MCF 10A (cell line): ENCODE results near the gene ARHGAP28. TPM values are rescaled to one million over a fixed set of nuclear protein-coding genes. Genes with fewer than 3 reads are reported as not detected.

Source experiments
- BruUV-seq: library from RNA; stranded (reverse); fragments of 400-500 nt; replicated peaks from 2 replicates; lab custom pipeline; 2021; lab: Mats Ljungman, UMichigan
- CTCF ChIA-PET: fragments of 300-600 bp; sonication (Branson Sonifier 250); formaldehyde crosslinking; extraction: SDS; loops from one replicate; lab custom pipeline; 2021; ENCODE audit warnings: antibody characterized with exemption, inconsistent platforms; lab: Yijun Ruan, JAX
- POLR2A ChIA-PET: fragments of 300-600, 350-650 bp; sonication (Branson Sonifier 250); formaldehyde crosslinking; extraction: SDS; loops from one replicate; lab custom pipeline; 2020; ENCODE audit warnings: antibody characterized with exemption, inconsistent platforms; lab: Yijun Ruan, JAX
- DNase-seq: peaks from one replicate; pipeline ENCODE4 v3.0.0-alpha.2; 2018; ENCODE audit not compliant: unreplicated experiment
- H3K27ac Mint-ChIP-seq: one replicate; pipeline ENCODE4 v1.8.0; 2022; ENCODE audit warnings: mild to moderate bottlenecking, low read depth, mixed read lengths; ENCODE audit not compliant: unreplicated experiment
- H3K27me3 Mint-ChIP-seq: one replicate; pipeline ENCODE4 v1.8.0; 2022; ENCODE audit warnings: mixed read lengths; ENCODE audit not compliant: insufficient read depth, unreplicated experiment
- H3K36me3 Mint-ChIP-seq: one replicate; pipeline ENCODE4 v1.8.0; 2022; ENCODE audit warnings: mild to moderate bottlenecking, moderate library complexity, mixed read lengths; ENCODE audit not compliant: insufficient read depth, unreplicated experiment
- H3K4me1 Mint-ChIP-seq: one replicate; pipeline ENCODE4 v1.8.0; 2022; ENCODE audit warnings: mixed read lengths; ENCODE audit not compliant: insufficient read depth, unreplicated experiment
- H3K4me3 Mint-ChIP-seq: one replicate; pipeline ENCODE4 v1.8.0; 2022; ENCODE audit warnings: mild to moderate bottlenecking, moderate library complexity, mixed read lengths; ENCODE audit not compliant: unreplicated experiment
- H3K9me3 Mint-ChIP-seq: one replicate; pipeline ENCODE4 v1.8.0; 2022; ENCODE audit warnings: mixed read lengths; ENCODE audit not compliant: unreplicated experiment
- CTCF ChIP-seq: fragments of 200-600 bp; IDR thresholded peaks from one replicate; pipeline ENCODE4 v1.8.0; 2022; ENCODE audit warnings: antibody characterized with exemption, mild to moderate bottlenecking; ENCODE audit not compliant: unreplicated experiment
- intact Hi-C: fragments of 100-400 bp; cut with micrococcal nuclease; formaldehyde crosslinking; loops from 2 replicates; pipeline ENCODE4 v1.14.1; 2022
- total RNA-seq: library from RNA; stranded (reverse); gene quantifications from 2 replicates; pipeline ENCODE4 v1.2.3, GENCODE V29; 2022

Gene ARHGAP28
- total RNA-seq, 1 experiment from 2014 or later: 3.0 TPM

- ChIA-PET POLR2A (no interaction called here), CTCF (interaction anchor here (0.6 kb wide), 1 partner anchor 10 kb away, joined by 3 read pairs; no protein-coding TSS in a partner anchor)
- no peak for DNase-seq
- no peak for TF ChIP-seq CTCF
- BruUV-seq: no TSS peak
- no peak overlapping the region for H3K4me3 Mint-ChIP-seq
- H3K36me3 Mint-ChIP-seq: no peaks in the 10 kb centered on the region
- peaks cover 22% of the 10 kb centered on the region for H3K4me1 Mint-ChIP-seq
- H3K27ac Mint-ChIP-seq: no peak overlapping the region
- intact Hi-C loops: loop anchor here (10.0 kb wide), 1 partner anchor 874 kb away; no protein-coding TSS in a partner anchor
- H3K27me3 Mint-ChIP-seq: no peaks in the 10 kb centered on the region
- no peaks in the 10 kb centered on the region for H3K9me3 Mint-ChIP-seq
Observed at GRCh38 chr18:6738622-6739021, 9.1 kb downstream of the ARHGAP28 start.

DNA sequence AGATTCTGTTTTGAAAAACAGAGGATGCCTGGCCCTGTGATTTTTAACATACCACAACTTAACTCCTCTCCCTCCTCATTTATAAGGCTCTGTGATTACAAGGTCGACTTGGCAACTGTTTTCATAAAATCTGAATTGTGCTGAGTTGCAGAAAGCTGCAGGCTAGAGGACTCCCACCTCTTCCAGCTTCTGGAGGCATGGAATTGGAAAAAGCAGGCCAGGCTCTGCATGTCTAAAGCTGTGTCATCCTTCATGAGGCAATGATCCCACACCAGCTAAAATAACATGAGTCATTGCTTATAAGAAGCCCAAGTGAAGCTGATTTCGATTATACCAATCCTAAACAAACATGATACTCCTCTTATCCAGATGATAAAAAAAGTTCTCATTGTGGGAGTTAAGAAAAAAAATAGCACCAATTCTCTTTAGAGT lies 11.7 kb downstream of the ARHGAP28 start:
- H3K9me3 Mint-ChIP-seq: no peaks in the 10 kb centered on the region
- peaks cover 31% of the 10 kb centered on the region for H3K4me1 Mint-ChIP-seq
- H3K4me3 Mint-ChIP-seq: no peak overlapping the region
- DNase-seq: peak; percentile 94
- CTCF ChIA-PET: interaction anchor here (0.5 to 2.5 kb wide), 4 partner anchors 9 to 381 kb away, joined by 3 to 7 read pairs (median 3); partner anchors contain the start of gene ARHGAP28
- no peak for TF ChIP-seq CTCF
- H3K27ac Mint-ChIP-seq: peak overlapping the region; percentile 64
- no peaks in the 10 kb centered on the region for H3K27me3 Mint-ChIP-seq
- intact Hi-C loops: loop anchor here (10.0 kb wide), 1 partner anchor 176 kb away; no protein-coding TSS in a partner anchor
- BruUV-seq: no TSS peak
- POLR2A ChIA-PET: interaction anchor here (0.6 to 1.7 kb wide), 6 partner anchors 11 to 1203 kb away, joined by 3 to 18 read pairs (median 4); partner anchors contain the start of gene ARHGAP28
- no peaks in the 10 kb centered on the region for H3K36me3 Mint-ChIP-seq

GRCh38 chr18:6741786-6742185 lies 12.3 kb downstream of the ARHGAP28 start:
- BruUV-seq: no TSS peak
- Mint-ChIP-seq H3K27ac (peak overlapping the region; percentile 64), H3K36me3 (no peaks in the 10 kb centered on the region), H3K4me1 (peaks cover 37% of the 10 kb centered on the region), H3K27me3 (no peaks in the 10 kb centered on the region), H3K4me3 (no peak overlapping the region), H3K9me3 (no peaks in the 10 kb centered on the region)
- intact Hi-C loops: loop anchor here (10.0 kb wide), 1 partner anchor 177 kb away; no protein-coding TSS in a partner anchor
- TF ChIP-seq CTCF: no peak
- ChIA-PET POLR2A (interaction anchor here (1.0 to 1.7 kb wide), 3 partner anchors 11 to 177 kb away, joined by 3 to 18 read pairs (median 4); partner anchors contain the start of gene ARHGAP28), CTCF (interaction anchor here (0.5 to 2.5 kb wide), 5 partner anchors 10 to 380 kb away, joined by 3 to 7 read pairs (median 3); partner anchors contain the start of gene ARHGAP28)
- no peak for DNase-seq

DNA sequence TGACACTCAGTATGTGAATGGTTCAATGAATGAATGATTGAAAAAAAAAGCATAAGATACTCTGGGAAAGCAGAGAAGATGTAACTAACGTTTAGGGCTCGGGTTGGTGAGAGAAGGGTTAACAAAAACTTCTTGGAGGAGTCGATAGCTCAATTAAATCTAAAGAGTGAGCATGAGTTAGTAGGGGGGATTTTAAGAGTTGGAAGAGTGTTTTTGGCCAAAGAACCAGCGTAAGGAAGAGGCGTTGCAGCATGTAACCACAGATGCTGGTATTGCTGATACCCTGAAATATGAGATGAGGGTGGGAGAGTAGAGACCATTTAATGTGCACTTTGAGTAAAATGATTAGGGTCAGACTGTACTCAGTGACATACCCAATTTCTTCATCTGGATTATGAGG lies 14.5 kb downstream of the ARHGAP28 start:
- intact Hi-C loops: loop anchor here (10.0 kb wide), 1 partner anchor 179 kb away; no protein-coding TSS in a partner anchor
- POLR2A ChIA-PET: interaction anchor here (1.1 kb wide), 1 partner anchor 11 kb away, joined by 4 read pairs; no protein-coding TSS in a partner anchor
- Mint-ChIP-seq H3K36me3 (no peaks in the 10 kb centered on the region), H3K4me3 (no peak overlapping the region), H3K4me1 (peaks cover 53% of the 10 kb centered on the region), H3K9me3 (no peaks in the 10 kb centered on the region), H3K27me3 (no peaks in the 10 kb centered on the region), H3K27ac (no peak overlapping the region)
- BruUV-seq: no TSS peak
- CTCF ChIA-PET: interaction anchor here (0.6 to 1.2 kb wide), 3 partner anchors 10 to 173 kb away, joined by 3 to 4 read pairs (median 3); no protein-coding TSS in a partner anchor
- no peak for DNase-seq
- TF ChIP-seq CTCF: no peak
